GM12865 (cell line): Measurements from ENCODE around the gene INTS2.
"Not testable (repeated sequence)": the region's sequence is repeated elsewhere in the genome, so short reads cannot be mapped to it uniquely, and the experiment has no call there.

Source experiments
- DNase-seq: peaks from one replicate; pipeline ENCODE4 v3.0.0; 2010; ENCODE audit warnings: low read depth
- H3K4me3 ChIP-seq: 2 replicates; pipeline ENCODE4 v1.5.1; 2011; ENCODE audit warnings: mild to moderate bottlenecking, low read depth, low read length, control low read depth
- TF ChIP-seq, protein P1 (sequence below): IDR thresholded peaks from 2 replicates; pipeline ENCODE4 v1.5.1; 2011; ENCODE audit warnings: low read length, control low read depth, low read depth, inconsistent platforms; ENCODE audit not compliant: insufficient read depth; ENCODE audit errors: missing control alignments

The INTS2 gene

DNA sequence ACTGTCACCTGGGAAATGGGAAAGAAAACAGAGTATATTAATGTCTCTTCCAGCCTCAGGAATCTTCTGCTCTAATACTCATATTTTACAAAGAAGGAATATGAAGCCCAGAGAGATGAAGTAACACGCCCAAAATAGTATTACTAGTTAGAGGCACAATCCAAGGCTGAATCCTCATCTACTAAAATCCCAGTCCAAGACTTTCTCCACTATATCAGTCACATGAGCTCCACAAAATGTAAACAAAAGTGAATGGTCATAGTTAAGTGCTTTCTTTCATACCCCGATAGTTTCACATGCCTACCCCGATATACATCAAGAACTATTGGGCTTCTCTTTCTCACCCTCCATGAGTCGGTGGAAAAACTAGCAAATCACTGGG is 965 bp downstream of the INTS2 start:
- DNase-seq, result no peak
- TF ChIP-seq, protein P1, sequence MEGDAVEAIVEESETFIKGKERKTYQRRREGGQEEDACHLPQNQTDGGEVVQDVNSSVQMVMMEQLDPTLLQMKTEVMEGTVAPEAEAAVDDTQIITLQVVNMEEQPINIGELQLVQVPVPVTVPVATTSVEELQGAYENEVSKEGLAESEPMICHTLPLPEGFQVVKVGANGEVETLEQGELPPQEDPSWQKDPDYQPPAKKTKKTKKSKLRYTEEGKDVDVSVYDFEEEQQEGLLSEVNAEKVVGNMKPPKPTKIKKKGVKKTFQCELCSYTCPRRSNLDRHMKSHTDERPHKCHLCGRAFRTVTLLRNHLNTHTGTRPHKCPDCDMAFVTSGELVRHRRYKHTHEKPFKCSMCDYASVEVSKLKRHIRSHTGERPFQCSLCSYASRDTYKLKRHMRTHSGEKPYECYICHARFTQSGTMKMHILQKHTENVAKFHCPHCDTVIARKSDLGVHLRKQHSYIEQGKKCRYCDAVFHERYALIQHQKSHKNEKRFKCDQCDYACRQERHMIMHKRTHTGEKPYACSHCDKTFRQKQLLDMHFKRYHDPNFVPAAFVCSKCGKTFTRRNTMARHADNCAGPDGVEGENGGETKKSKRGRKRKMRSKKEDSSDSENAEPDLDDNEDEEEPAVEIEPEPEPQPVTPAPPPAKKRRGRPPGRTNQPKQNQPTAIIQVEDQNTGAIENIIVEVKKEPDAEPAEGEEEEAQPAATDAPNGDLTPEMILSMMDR, result no peak
- H3K4me3 ChIP-seq, result peak overlapping the region; percentile 88

DNA sequence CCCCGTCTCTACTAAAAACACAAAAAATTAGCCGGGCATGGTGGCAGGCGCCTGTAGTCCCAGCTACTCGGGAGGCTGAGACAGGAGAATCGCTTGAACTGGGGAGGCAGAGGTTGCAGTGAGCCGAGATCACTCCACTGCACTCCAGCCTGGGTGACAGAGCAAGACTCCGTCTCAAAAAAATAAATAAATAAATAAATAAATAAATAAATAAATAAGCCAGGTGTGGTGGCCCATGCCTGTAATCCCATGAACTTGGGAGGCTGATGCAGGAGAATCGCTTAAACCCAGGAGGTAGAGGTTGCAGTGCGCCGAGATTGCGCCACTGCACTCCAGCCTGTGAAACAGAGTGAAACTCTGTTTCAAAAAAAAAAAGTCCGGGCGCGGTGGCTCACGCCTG is 12.6 kb downstream of the INTS2 start:
- not testable (repeated sequence) for DNase-seq

DNA sequence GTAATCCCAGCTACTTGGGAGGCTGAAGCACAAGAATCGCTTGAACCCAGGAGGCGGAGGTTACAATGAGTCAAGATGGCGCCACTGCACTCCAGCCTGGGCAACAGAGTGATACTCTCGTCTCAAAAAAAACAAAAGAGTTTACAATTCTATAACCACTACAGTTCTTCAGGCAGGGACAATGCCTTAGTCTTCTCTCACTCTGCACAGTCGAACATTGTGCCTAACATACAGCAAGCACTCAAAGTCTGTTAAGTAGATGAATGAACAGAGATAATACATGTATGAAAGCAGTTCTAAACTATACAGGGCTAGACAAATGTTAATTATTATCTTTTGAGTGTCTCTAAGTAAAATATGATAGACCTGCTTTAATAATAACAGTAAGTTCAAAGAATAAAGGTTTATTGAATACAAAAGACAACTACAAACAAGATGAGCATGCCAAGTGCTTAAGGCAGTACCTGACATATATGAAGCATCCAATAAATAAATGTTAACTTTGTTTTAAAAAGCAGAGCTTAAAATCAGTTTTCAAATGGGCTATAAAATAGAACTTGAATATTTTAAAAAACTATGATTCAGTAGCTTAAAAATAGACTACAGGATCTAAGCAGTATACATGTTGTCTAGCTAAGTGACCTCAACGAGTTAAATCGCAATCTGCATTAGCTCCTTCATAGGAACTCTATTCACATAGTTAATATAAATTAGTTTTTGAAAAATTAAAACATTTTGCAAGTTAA is 19.3 kb downstream of the INTS2 start:
- DNase-seq, result no peak
- TF ChIP-seq, protein P1, result no peak
- H3K4me3 ChIP-seq, result no peak overlapping the region

More for the DNA sequence above, 12.6 kb downstream of the INTS2 start:
- not testable (repeated sequence) for H3K4me3 ChIP-seq

DNA sequence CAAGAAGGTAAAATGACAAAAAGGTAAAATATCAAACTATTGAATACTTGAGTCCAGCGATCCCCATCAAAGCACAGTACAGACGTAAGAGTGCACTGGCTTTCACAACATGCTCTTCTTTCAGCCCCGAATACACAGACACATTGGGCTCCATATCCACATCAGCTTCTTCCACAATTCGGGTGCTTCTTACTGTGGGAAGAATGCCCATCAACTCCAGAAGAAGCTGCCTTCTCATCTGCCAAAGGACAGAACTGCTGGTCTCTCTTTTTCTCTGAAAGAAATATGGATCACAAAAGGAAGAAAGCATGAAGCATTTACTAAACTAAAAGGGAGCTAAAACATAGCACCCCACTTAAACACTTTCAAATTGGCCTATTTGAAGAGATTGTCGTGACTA is 20.4 kb downstream of the INTS2 start:
- DNase-seq, result no peak
- TF ChIP-seq, protein P1, result no peak
- no peak overlapping the region for H3K4me3 ChIP-seq

DNA sequence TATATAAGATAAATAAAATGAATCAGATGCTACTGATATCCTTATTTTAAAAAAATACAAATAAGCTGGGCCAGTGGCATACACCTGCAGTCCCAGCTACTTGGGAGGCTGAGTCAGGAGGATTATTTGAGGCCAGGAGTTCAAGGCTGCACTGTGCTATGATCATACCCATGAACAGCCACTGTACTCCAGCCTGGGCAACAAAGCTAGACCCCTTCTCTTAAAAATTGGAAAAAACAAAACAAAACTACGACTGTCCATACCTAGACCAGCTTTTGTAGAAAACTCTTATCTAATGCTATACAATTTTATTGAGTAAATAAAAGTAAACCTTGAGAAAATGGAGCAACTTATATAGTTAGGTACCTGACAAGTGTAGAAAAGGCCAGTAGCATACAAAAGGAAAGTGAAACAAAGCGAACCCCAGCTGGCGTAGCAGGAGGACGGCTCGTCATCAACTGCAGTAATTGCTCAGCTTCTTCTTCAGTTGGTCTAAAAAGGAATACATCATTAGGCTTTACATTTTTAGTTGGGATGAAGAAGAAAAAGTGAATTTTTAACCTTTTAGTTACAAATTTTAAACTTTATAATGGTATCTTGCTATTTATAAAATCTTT is 23.6 kb downstream of the INTS2 start:
- DNase-seq, result peak; percentile 64
- TF ChIP-seq, protein P1, result no peak
- H3K4me3 ChIP-seq, result peak overlapping the region; percentile 21

DNA sequence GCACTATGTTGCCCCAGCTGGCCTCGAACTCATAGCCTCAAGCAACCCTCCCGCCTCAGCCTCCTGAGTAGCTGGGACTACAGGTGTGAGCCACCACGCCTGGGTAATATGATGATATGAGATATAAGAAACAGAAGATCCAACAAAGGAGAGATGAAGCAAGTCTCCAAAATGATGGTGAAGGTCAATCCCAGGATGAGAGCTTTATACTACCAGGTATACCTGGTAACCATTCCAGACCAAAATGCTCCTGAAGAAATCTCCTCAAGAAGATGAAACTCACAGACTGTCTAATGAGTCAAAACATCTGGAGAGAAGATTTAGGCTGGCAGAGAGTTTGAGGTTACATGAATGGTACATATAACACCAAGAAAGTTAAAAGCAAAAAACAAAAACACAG is 24.5 kb downstream of the INTS2 start:
- no peak overlapping the region for H3K4me3 ChIP-seq
- no peak for DNase-seq
- TF ChIP-seq, protein P1, result no peak

DNA sequence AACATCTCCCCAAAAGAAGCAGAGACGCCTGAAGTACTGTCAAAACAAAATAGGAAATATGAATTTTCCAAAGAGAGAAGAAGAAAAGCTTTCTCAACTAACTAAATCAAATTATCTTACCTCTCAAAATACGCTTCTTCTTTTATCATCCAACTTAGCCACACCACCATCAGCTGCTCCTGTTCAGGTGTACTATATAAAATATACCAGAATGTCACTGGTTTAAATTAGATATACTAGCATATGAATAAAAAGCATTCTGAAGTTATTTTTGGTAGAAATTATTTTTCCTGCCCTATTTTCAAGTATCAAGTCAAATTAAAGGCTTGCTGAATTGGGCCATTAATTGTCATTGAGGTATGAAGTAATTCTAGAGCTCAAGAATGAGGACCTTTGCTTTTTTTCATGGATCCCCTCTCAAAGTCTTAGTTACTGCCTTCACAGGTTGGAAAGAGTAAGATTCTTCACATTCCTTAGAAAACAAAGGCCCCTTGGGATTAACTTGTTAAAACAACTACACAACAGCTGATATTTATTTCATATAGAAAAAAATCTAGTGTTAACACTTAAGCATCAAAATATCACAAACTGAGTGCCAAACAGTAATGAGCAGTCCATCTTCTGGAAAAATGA is 30.1 kb downstream of the INTS2 start:
- H3K4me3 ChIP-seq, result no peak overlapping the region
- TF ChIP-seq, protein P1, result no peak
- DNase-seq, result no peak
